GM19372 (cell line): ENCODE measurements around the gene QSER1.

Source experiments
- ATAC-seq: cut with Tn5 transposase; IDR thresholded peaks from one replicate; pipeline ENCODE4 v1.9.1; 2021; ENCODE audit warnings: mild to moderate bottlenecking, low read depth, moderate library complexity; ENCODE audit not compliant: unreplicated experiment

QSER1 gene

GRCh38 chr11:32888805-32889204 lies 3.8 kb upstream of the QSER1 start:
- no peak for ATAC-seq

DNA sequence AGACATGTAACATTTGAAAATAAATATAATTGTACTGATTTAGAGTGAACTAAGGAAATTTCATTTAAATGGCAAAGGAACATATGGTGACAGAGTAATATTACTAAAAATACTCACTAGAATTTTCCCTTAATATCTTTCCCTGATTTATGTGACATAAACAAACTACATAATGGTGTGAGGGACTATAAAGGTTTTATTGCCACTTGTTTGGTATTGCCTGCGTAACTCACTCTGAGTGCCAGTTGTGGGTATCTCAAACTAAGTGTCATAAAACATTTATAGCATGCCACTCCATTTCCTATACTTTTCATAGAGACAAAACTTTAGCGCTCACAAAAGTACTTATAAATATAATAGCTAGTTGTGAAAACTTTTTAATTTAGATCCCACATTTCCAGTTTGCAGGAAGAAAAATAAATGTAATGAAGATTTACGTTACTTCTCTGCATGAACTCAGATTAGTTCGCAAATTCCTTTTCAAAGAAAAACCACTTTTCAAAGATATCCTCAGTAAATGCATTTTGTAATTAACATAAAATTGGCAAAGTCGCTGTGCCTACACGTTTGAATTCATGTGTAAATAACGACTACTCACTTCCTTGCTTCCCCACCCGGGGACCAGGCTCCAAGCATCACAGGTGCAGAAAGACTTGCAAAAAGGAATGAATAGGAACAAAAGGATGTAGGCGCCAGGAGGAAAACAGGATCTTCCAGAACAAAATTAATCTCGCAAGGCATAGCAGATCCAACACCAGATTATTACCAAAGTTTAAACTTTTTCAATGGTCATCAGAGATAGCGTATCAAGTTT lies 1.6 kb upstream of the QSER1 start:
- ATAC-seq, result no peak

DNA sequence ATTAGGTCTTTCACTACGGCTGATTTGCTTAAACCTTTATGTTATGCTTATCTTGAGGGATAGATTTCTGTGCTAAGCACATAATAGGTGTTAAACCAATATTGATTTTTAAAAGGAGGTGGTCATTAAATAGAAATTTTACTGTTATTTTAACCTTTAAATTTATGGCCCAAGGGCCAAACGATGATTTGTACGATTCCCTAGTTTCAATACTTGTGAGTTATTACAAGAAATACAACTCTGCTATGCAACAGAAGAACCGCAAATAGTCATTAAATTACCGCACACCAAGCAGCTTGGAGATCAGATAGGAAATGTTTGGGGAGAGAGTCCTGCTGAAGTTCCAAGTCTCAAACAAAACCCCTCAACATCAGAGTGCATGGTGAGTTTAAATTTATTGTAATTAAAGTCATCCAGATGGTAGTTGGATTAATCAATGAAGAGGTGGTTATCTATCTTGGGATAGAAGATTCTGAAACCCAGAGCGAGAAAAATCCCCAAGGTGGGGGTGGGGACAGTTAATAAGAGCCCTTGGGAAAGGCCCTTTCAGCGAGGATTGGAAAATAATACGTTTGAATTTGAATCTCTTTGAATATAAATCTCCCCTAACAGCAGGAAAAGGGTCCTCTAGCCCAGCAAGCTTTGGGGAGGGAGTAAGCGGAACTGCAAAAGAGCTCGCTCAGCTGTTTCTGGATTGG lies 805 bp upstream of the QSER1 start:
- no peak for ATAC-seq

- ATAC-seq, result no peak
Observed at GRCh38 chr11:32893093-32893342, 407 bp downstream of the QSER1 start.

DNA sequence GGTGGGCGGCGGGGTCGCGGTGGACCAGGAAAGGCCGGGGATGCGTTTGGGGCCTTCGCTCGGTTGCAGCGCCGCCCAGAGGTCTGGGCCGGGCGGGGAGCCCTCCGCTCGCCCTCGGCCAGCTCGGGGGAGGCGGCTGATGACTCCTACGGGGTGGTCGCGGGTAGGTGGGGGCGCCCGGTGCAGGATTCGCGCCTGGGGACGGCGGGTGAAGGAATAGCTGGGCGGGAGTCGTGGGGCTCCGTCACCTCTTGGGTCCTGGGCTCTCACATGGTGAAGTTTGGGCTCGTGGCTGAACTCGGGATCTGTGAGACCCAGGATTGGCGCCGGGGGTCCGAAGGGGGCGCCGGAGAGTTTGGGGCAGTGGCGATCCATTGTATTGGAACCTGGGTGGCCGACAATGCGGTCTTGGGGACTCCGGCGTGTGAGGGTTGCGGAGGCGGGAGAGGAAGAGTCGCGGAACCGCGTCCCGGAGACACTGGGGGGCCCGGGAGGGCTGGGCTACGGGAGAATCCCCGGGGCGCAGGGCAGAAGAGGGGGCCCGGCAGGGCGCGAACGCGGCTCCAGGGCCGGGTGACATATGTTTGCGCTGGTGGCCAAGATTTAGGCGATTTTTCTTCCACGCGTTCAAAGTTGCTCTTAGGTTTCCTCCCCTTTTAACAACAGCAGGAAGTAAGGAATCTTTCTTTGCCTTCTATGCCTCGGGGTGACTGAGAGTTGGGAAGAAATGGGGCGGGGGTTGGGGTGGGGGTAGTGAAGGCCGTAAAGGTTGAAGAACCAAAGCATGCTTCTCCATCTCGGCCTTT lies 935 bp downstream of the QSER1 start:
- peak; percentile 31 for ATAC-seq

DNA sequence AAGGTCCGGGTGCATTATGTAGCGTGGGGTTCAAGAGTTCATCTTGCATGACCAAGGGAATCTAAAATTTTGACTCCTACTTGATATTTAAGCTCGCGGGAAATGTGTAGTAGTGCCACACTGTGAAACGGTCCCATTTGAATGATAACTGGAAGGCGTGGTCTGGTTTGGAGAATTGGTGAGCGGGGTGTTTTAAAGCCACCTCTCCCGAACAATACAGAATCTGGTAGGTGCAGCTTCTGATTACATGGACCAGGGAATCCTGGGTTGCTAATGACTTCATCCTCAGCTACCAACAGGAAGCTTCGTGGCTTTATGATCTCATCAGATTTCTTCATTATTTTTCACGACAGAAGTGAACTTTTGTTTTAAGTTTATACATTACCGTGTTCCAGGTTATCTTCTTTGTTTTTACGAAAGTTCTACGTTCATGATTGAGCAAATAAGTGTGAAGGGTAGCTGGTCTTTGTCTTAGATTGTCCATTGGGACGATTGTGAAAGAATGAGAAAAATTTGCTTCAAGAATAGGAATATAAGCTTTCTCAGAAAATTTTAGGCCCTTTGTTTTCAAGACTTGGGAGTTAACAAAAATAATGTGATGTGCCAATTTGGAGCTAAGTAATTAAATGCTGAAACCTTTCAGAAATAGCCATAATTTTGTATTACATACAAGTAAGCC lies 1.7 kb downstream of the QSER1 start:
- no peak for ATAC-seq

DNA sequence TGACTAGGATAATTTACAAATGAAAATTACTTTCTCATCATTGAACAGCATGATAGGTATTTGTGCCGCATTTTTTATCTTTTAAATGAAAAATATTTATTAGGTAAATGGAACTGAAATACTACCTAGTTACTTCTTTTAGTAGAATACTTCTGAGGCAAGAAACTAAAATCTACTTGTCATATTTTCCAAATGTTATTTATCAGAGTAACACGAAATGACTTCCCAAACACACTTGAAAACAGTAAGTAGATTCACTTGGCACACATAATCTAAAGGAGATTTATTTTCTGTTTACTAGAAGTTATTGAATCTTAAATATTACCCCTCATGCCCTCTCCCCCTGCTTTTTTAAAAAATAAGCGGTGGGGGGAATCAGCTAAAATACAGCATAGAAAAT lies 2.3 kb downstream of the QSER1 start:
- ATAC-seq, result no peak

- ATAC-seq, result no peak
Observed at GRCh38 chr11:32895471-32895870, 2.9 kb downstream of the QSER1 start.

DNA sequence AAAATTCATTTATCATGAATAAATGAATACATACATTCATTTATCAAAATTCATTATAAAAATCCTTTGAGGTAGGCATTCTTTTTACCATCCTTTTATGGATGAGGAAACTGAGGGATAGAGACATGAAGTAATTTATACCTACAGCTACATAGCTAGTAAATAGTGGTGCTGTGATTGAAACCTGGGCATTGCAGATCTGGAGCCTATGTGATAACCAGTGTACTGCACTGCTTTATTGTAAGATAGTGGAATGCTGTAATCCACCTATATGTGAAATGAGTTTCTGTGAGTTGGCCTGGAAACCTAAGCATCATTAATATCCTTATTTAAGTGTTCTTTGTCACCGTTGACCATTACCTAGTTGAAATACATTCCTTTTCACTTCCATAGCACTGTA lies 4.5 kb downstream of the QSER1 start:
- ATAC-seq, result no peak

DNA sequence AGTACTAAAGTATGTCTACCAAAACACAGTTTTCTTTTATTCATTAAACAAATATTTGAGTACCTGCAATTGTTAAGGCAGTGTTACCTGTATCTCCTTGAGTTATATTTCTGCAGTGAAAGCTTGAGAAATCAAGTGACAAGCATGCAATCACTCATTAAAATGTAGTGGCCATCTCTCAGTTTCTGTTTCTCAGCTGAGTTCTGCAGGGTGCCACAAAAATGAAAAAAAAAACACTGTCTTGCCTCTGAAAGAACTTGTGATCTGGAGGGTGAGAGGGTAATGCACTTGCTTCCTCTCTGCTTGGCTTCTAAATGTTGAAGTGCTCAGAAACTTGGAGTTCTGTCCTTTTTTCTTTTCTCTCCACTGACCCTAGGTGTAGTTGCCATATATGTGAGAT lies 6.8 kb downstream of the QSER1 start:
- ATAC-seq, result peak; percentile 56

DNA sequence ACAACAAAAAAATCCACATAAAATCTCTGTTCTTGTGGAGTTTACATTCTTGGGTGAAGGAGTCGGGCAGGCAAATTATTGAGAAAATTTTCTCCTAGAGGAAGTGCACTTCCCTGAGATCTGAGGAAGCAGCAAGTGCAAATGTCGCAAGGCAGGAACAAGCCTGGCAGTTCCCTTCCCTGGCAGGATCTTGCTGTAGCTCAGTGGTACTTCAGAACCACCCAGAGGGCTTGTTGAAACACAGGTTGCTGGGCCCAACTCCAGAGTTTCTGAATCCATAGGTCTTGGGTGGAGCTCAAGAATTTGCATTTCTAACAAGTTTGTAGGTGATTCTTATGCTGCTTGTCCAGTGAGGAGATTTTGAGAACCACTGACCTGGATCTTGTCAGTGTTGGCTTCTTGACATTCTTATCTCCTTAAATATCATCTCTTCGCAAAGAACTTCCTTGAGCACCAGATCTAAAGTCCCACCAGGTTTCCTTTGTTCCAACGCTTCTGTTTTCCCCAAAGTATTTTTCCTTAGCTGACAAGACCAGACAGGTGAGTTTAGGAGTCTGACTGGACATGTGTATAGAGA lies 9.6 kb downstream of the QSER1 start:
- no peak for ATAC-seq

DNA sequence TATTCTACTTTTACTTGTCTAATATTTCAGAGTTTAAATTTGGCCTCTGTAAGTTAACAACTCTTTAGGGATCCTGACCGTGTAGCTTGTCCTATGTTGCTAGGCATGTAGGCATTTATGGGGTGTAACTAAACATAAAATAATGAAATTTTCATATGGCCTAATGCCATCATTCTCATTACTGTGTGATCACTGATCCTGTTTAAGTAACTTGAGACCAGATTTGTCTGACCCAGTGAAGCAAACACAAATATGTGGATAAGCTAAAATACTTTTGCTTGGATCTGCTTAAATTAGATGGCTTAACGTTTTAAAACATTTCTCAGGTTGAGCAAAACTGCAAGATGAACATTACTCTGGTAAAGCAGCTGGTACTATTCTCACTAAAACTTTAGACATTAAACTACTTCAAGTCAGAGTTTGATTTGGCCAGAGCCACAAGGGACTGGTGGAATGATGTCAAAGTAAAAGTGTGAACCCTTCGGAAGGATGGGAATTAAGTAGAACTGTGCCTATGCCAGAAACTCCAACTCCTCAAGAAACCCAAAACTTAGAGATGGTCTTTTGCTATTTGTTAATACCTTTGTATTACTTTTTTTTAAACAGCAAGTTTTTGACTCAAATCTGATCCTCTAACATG lies 12.5 kb downstream of the QSER1 start:
- ATAC-seq, result no peak

GRCh38 chr11:32908619-32909018 lies 16.0 kb downstream of the QSER1 start:
- ATAC-seq, result no peak

GRCh38 chr11:32911413-32911812 lies 18.8 kb downstream of the QSER1 start:
- ATAC-seq, result no peak

DNA sequence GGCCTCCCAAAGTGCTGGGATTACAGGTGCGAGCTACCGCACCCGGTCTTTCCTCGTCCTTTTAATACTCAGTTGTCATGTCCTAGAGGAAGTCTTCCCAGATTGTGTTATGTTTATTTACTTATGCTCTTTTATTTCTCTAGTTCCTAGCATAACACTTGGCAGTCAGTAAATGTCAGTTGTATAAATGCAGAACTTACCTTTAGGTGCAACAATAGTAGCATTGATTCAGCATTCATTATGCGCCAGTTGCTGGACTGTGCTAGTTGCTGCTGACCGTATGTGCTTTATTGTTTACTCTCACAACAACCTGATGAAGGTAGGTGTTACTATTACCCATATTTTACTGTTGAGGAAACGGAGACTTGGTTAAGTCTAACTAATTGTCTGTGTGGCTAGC lies 20.8 kb downstream of the QSER1 start:
- ATAC-seq, result no peak

GRCh38 chr11:32916361-32916760 lies 23.8 kb downstream of the QSER1 start:
- no peak for ATAC-seq

DNA sequence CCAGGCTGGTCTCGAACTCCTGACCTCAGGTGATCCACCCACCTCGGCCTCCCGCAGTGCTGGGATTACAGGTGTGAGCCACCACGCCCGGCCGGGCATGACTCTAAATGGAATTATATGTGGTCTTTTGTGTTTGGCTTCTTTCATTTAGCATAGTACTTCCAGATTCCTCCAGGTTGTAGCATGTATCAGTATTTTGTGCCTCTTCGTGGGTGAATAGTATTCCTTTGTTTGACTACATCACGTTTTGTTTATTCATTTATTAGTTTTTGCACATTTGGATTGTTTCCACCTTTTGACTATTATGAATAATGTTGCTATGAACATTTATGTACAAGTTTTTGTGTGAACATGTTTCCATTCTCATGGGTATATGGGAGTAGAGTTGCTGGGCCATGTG lies 24.4 kb downstream of the QSER1 start:
- no peak for ATAC-seq

DNA sequence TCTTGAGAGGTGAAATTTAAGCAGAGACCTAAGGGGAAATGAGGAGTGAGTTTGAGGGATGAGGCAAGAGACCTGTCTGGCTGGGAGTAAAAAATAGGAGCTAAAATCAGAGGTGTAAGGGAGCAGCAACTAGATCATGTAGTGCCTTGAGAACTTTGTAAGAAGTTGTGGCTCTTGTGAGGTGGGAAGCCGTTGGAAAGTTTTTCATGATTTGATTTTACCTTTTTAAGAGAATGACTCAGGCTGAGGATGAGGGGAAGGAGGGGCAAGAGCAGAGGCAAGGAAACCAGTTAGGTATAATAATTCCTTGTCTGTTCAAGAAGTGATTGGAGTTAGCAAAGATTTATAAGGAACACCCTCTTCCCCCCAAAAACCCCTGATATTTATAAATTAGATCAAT lies 25.8 kb downstream of the QSER1 start:
- no peak for ATAC-seq

GRCh38 chr11:32919338-32919737 lies 26.7 kb downstream of the QSER1 start:
- no peak for ATAC-seq

- ATAC-seq, result no peak
Observed at GRCh38 chr11:32920570-32920969, 28.0 kb downstream of the QSER1 start.
